K562 (cell line): Measurements from ENCODE around the gene B3GLCT. TPM values are rescaled to one million over a fixed set of nuclear protein-coding genes. Genes with fewer than 3 reads are reported as not detected.

ENCODE experiments used
- ARHGAP35 ChIP-seq: fragments of 450-650 bp; IDR thresholded peaks from 2 replicates; pipeline ENCODE4 v1.6.1; 2018; ENCODE audit not compliant: partially characterized antibody
- ARID1B ChIP-seq: fragments of 450-650 bp; IDR thresholded peaks from 2 replicates; pipeline ENCODE4 v1.6.1; 2016; ENCODE audit warnings: antibody characterized with exemption, mild to moderate bottlenecking, inconsistent platforms
- ATF3 ChIP-seq, 2 experiments: fragments of 450-650 bp in 1 of 2; sonication (generic) in 1 of 2; formaldehyde crosslinking in 1 of 2; IDR thresholded peaks in 1 of 2; conservative IDR thresholded peaks in 1 of 2; 2 replicates each; pipeline versions ENCODE4 v1.6.1 to v1.8.1; 2016 to 2023; ENCODE audit warnings: mild to moderate bottlenecking in 2 of 2, moderate library complexity in 2 of 2, inconsistent platforms in 1 of 2, missing genetic modification reagents in 1 of 2
- ETV6 ChIP-seq, 3 experiments: fragments of 150-350 bp in 1 of 3; sonication (generic) in 1 of 3; formaldehyde crosslinking in 1 of 3; IDR thresholded peaks; 2 replicates each; pipeline versions ENCODE4 v1.6.1 to v1.8.0; 2014 to 2022; ENCODE audit warnings: borderline replicate concordance in 2 of 3, low read depth in 2 of 3, antibody characterized with exemption in 1 of 3, low read length in 1 of 3, mild to moderate bottlenecking in 1 of 3, missing genetic modification reagents in 1 of 3
- JUND ChIP-seq, 2 experiments: IDR thresholded peaks; 2 replicates in 1 of 2; 3 replicates in 1 of 2; pipeline ENCODE4 v1.6.1; 2011; ENCODE audit warnings: borderline replicate concordance in 2 of 2, low read depth in 2 of 2, low read length in 2 of 2, improper control_type of control experiment in 1 of 2, missing biosample characterization in 1 of 2, missing genetic modification characterization in 1 of 2, missing genetic modification reagents in 1 of 2
- KAT2B ChIP-seq: IDR thresholded peaks from one replicate; pipeline ENCODE4 v1.6.1; 2012; ENCODE audit warnings: low read depth, mild to moderate bottlenecking, control low read depth, inconsistent platforms, low read length, moderate library complexity
- LEF1 ChIP-seq: fragments of 450-650 bp; IDR thresholded peaks from 2 replicates; pipeline ENCODE4 v1.6.1; 2016; ENCODE audit warnings: mild to moderate bottlenecking
- NBN ChIP-seq: fragments of 450-650 bp; IDR thresholded peaks from 2 replicates; pipeline ENCODE4 v1.6.1; 2016; ENCODE audit warnings: low read depth, mild to moderate bottlenecking
- PML ChIP-seq: IDR thresholded peaks from 2 replicates; pipeline ENCODE4 v1.6.1; 2012; ENCODE audit warnings: low read length, inconsistent platforms
- RBM15 ChIP-seq: fragments of 200-400 bp; formaldehyde crosslinking; IDR thresholded peaks from 2 replicates; pipeline ENCODE4 v1.6.1; 2018; ENCODE audit warnings: mild to moderate bottlenecking, low read length, moderate library complexity; ENCODE audit not compliant: insufficient read depth
- SP1 ChIP-seq: sonication (generic); formaldehyde crosslinking; IDR thresholded peaks from 2 replicates; pipeline ENCODE4 v1.8.1; 2022; ENCODE audit warnings: mild to moderate bottlenecking, missing genetic modification reagents
- TCF3 ChIP-seq: sonication (generic); formaldehyde crosslinking; IDR thresholded peaks from 2 replicates; pipeline ENCODE4 v1.4.0; 2020; ENCODE audit warnings: mild to moderate bottlenecking, missing genetic modification reagents
- ZFP36 ChIP-seq: fragments of 150-350 bp; IDR thresholded peaks from 2 replicates; pipeline ENCODE4 v1.6.1; 2018; ENCODE audit warnings: low read length, low read depth; ENCODE audit not compliant: partially characterized antibody
- ZNF561 ChIP-seq: fragments of 450-650 bp; formaldehyde crosslinking; conservative IDR thresholded peaks from 2 replicates; pipeline ENCODE4 v1.4.0; 2020; ENCODE audit warnings: mild to moderate bottlenecking, moderate library complexity
- polyA plus RNA-seq, 8 experiments: library from polyadenylated mRNA; depleted of rRNA in 4 of 8; stranded (reverse) in 5 of 8; unstranded in 3 of 8; fragments of >200 nt; fragmentation: Nextera tagmentation in 2 of 8; fragmentation: Illumina TruSeq in 1 of 8; extraction: Ambion mirVana in 2 of 8; extraction: Trizol in 1 of 8; gene quantifications; 2 replicates each; pipeline versions ENCODE4 v1.2.1 to v1.2.3, GENCODE V29; 2011 to 2014; ENCODE audit warnings: inconsistent platforms in 1 of 8, missing spikeins in 1 of 8
- total RNA-seq, 7 experiments: library from RNA; depleted of rRNA in 6 of 7; stranded (reverse); fragments of >200 nt in 6 of 7; fragmentation: Illumina TruSeq in 2 of 7; extraction: Trizol in 2 of 7; gene quantifications; 2 replicates each; pipeline versions ENCODE4 v1.2.1 to v1.2.3, GENCODE V29; 2011 to 2021; ENCODE audit warnings: low replicate concordance in 1 of 7
- TF ChIP-seq, protein P1 (sequence below): IDR thresholded peaks from 2 replicates; pipeline ENCODE4 v1.6.1; 2012; ENCODE audit warnings: low read depth, low read length, improper control_type of control experiment, borderline replicate concordance
- TF ChIP-seq, protein P2 (sequence below): conservative IDR thresholded peaks from 2 replicates; pipeline ENCODE4 v1.6.1; 2011; ENCODE audit warnings: low read depth, mild to moderate bottlenecking, low read length; ENCODE audit not compliant: control insufficient read depth

B3GLCT gene
- total and polyA plus RNA-seq, 9 of the 15 experiments (the other 6 are each of a cell fraction or from before 2014, with no cell fraction given) = 1.1 to 5.1 (median 2.9) TPM

DNA sequence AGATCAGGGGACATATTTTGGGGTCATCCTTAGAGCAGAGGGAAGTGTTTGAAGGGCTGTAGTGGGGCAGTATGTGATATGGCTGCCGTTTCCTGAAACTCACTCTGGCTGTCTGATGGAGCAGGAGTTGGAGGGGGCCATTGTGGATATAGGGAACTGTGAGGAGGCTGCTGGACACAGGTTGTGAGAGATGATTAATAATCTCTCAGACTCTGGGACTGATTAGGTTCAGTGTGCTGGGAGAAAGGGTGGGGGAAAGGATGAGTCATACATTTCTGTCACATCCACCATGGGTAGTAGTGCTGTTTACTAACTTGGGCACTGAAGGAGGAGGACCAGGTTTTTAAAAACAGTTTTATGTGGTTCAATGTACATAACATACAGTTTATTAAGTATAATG lies 4.8 kb downstream of the B3GLCT start (continued):
- TF ChIP-seq JUND (IDR thresholded peaks at IDR 0.05; ENCODE audit: borderline replicate concordance, low read depth, low read length) (peak; percentile 98), JUND (tag; IDR thresholded peaks at IDR 0.05; ENCODE audit: borderline replicate concordance, low read depth, low read length) (peak; percentile 98), LEF1 (peak; percentile 28; the same call in 1 of the 2 replicates), RBM15 (no peak), ZNF561 (CRISPR knock-in tag) (no peak), ARHGAP35 (no peak), TCF3 (CRISPR knock-in tag) (peak; percentile 67), PML (no peak), ETV6 (IDR thresholded peaks at IDR 0.05; ENCODE audit: borderline replicate concordance in 1 of 2, low read depth in 2 of 2, low read length in 1 of 2) (no peak), ETV6 (CRISPR knock-in tag; IDR thresholded peaks at IDR 0.05; ENCODE audit: borderline replicate concordance) (no peak), SP1 (CRISPR knock-in tag) (no peak), ARID1B (peak; percentile 89), NBN (no peak), ATF3 (IDR thresholded peaks at IDR 0.05) (peak; percentile 98), ATF3 (CRISPR knock-in tag; conservative IDR thresholded peaks at IDR 0.05) (peak; percentile 43; the same call in 1 of the 2 replicates), KAT2B (no peak), ZFP36 (peak; percentile 3)
- TF ChIP-seq, protein P1, sequence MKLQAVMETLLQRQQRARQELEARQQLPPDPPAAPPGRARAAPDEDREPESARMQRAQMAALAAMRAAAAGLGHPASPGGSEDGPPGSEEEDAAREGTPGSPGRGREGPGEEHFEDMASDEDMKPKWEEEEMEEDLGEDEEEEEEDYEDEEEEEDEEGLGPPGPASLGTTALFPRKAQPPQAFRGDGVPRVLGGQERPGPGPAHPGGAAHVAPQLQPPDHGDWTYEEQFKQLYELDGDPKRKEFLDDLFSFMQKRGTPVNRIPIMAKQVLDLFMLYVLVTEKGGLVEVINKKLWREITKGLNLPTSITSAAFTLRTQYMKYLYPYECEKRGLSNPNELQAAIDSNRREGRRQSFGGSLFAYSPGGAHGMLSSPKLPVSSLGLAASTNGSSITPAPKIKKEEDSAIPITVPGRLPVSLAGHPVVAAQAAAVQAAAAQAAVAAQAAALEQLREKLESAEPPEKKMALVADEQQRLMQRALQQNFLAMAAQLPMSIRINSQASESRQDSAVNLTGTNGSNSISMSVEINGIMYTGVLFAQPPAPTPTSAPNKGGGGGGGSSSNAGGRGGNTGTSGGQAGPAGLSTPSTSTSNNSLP = peak; percentile 37; the same call in 1 of the 2 replicates
- TF ChIP-seq, protein P2, sequence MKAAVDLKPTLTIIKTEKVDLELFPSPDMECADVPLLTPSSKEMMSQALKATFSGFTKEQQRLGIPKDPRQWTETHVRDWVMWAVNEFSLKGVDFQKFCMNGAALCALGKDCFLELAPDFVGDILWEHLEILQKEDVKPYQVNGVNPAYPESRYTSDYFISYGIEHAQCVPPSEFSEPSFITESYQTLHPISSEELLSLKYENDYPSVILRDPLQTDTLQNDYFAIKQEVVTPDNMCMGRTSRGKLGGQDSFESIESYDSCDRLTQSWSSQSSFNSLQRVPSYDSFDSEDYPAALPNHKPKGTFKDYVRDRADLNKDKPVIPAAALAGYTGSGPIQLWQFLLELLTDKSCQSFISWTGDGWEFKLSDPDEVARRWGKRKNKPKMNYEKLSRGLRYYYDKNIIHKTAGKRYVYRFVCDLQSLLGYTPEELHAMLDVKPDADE = no peak
